RWPE2 (cell line): ENCODE measurements around the gene ATXN2.
A peak's percentile ranks its signal among the peaks of the same experiment; 100 is the strongest.

Experiments
- ATAC-seq: fragments of 200-7000 bp; cut with Tn5 transposase; 3 replicates; pipeline ENCODE4 v1.9.1; 2021; ENCODE audit warnings: low read depth
- DNase-seq: peaks from one replicate; pipeline ENCODE4 v3.0.0-alpha.2; 2020; ENCODE audit warnings: low spot score
- H3K27ac ChIP-seq: fragments of 450-650 bp; 2 replicates; pipeline ENCODE4 v1.5.1; 2017; ENCODE audit warnings: mild to moderate bottlenecking; ENCODE audit not compliant: poor library complexity, severe bottlenecking
- H3K27me3 ChIP-seq: fragments of 250-450 bp; sonication (Bioruptor Pico); 2 replicates; pipeline ENCODE4 v1.5.1; 2021; ENCODE audit warnings: mild to moderate bottlenecking, moderate library complexity; ENCODE audit not compliant: insufficient read depth, poor library complexity, severe bottlenecking
- H3K36me3 ChIP-seq: fragments of 250-450 bp; sonication (Bioruptor Pico); 2 replicates; pipeline ENCODE4 v1.5.1; 2020; ENCODE audit warnings: low read depth, mild to moderate bottlenecking, moderate library complexity
- H3K4me1 ChIP-seq: fragments of 250-450 bp; sonication (Bioruptor Pico); 2 replicates; pipeline ENCODE4 v1.5.1; 2021; ENCODE audit warnings: mild to moderate bottlenecking, moderate library complexity; ENCODE audit not compliant: insufficient read depth, poor library complexity, severe bottlenecking
- H3K4me3 ChIP-seq: fragments of 250-450 bp; sonication (Bioruptor Pico); 2 replicates; pipeline ENCODE4 v1.5.1; 2021; ENCODE audit warnings: mild to moderate bottlenecking, moderate library complexity; ENCODE audit not compliant: severe bottlenecking
- H3K9me3 ChIP-seq: fragments of 250-450 bp; sonication (Bioruptor Pico); 2 replicates; pipeline ENCODE4 v1.5.1; 2021; ENCODE audit warnings: mild to moderate bottlenecking, moderate library complexity; ENCODE audit not compliant: severe bottlenecking
- TF ChIP-seq, protein P1 (sequence below): fragments of 450-650 bp; IDR thresholded peaks from one replicate; pipeline ENCODE4 v1.5.1; 2017; ENCODE audit warnings: mild to moderate bottlenecking, moderate library complexity; ENCODE audit not compliant: poor library complexity, severe bottlenecking

Gene ATXN2

DNA sequence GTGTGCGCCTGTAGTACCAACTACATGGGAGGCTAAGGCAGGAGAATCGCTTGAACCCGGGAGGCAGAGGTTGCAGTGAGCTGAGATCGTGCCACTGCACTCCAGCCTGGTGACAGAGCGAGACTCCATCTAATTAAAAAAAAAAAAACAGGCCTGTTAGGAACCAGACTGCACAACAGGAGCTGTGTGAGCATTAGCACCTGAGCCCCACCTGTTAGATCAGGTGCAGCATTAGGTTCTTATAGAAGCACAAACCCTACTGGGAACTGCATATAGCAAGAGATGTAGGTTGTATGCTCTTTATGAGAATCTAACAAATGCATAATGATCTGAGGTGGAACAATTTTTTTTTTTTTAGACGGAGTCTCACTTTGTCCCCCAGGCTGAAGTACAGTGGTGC, 8.6 kb downstream of the ATXN2 start:
- no peak for ATAC-seq
- TF ChIP-seq, protein P1, sequence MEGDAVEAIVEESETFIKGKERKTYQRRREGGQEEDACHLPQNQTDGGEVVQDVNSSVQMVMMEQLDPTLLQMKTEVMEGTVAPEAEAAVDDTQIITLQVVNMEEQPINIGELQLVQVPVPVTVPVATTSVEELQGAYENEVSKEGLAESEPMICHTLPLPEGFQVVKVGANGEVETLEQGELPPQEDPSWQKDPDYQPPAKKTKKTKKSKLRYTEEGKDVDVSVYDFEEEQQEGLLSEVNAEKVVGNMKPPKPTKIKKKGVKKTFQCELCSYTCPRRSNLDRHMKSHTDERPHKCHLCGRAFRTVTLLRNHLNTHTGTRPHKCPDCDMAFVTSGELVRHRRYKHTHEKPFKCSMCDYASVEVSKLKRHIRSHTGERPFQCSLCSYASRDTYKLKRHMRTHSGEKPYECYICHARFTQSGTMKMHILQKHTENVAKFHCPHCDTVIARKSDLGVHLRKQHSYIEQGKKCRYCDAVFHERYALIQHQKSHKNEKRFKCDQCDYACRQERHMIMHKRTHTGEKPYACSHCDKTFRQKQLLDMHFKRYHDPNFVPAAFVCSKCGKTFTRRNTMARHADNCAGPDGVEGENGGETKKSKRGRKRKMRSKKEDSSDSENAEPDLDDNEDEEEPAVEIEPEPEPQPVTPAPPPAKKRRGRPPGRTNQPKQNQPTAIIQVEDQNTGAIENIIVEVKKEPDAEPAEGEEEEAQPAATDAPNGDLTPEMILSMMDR = no peak
- no peak overlapping the region for H3K4me3 ChIP-seq
- no peaks in the 10 kb centered on the region for H3K27me3 ChIP-seq
- peaks cover 11% of the 10 kb centered on the region for H3K4me1 ChIP-seq
- no peak overlapping the region for H3K27ac ChIP-seq
- H3K36me3 ChIP-seq = peaks cover 8% of the 10 kb centered on the region
- DNase-seq = no peak
- H3K9me3 ChIP-seq = no peaks in the 10 kb centered on the region

DNA sequence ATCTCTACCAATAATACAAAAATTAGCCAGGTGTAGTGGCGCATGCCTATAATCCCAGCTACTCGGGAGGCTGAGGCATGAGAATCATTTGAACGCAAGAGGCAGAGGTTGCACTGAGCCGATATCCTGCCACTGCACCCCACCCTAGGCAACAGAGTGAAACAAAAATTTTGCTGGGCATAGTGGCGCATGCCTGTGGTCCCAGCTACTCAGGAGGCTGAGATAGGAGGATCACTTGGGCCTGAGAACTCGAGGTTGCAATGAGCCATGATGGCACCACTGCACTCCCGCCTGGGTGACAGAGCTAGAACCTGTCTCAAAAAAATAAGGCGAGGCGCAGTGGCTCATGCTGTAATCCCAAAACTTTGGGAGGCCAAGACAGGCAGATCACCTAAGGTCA, 9.5 kb downstream of the ATXN2 start:
- H3K27ac ChIP-seq = no peak overlapping the region
- H3K4me3 ChIP-seq = no peak overlapping the region
- peaks cover 5% of the 10 kb centered on the region for H3K4me1 ChIP-seq
- H3K9me3 ChIP-seq = no peaks in the 10 kb centered on the region
- H3K27me3 ChIP-seq = no peaks in the 10 kb centered on the region
- DNase-seq (no peak), ATAC-seq (no peak)
- H3K36me3 ChIP-seq = peaks cover 8% of the 10 kb centered on the region
- TF ChIP-seq, protein P1 = no peak

DNA sequence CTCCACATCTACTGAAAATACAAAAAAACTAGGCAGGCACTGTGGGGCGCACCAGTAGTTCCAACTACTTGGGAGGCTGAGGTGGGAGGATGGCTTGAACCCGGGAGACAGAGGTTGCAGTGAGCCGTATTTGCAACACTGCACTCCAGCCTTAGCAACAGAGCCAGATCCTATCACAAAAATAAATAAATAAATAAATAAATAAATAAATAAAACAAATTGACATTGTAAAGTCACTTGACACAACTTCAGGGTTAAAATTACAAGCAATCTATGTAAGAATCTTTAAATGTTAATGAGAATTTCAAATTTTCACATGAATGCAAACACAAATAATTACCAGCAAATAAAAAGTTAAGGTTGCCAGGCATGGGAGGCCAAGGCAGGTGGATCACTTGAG, 11.1 kb downstream of the ATXN2 start:
- Histone ChIP-seq H3K27me3 (no peaks in the 10 kb centered on the region), H3K27ac (no peak overlapping the region), H3K4me3 (no peak overlapping the region), H3K9me3 (no peaks in the 10 kb centered on the region), H3K36me3 (peaks cover 8% of the 10 kb centered on the region), H3K4me1 (no peaks in the 10 kb centered on the region)
- no peak for DNase-seq
- TF ChIP-seq, protein P1 = no peak
- ATAC-seq = no peak

DNA sequence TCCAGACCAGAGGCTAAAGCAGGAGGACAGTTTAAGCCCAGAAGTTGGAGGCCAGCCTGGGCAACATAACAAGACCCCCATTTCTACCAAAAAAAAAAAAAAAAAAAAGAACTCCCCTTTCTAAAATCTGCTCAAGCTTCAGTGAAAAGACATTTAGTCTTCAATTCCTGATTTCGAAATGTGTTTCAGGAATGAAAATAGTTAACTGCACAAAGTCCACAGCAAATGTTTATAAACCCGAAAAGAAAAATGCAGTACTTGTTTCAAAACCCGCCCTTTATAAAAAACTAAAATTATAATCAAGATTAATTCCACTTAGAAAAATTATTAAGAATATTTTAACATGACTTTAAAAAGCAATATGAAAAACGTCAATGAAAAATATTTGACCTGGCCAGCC, 12.1 kb downstream of the ATXN2 start:
- TF ChIP-seq, protein P1 = no peak
- H3K27ac ChIP-seq = no peak overlapping the region
- DNase-seq (no peak), ATAC-seq (no peak)
- H3K27me3 ChIP-seq = no peaks in the 10 kb centered on the region
- no peak overlapping the region for H3K4me3 ChIP-seq
- H3K36me3 ChIP-seq = peaks cover 8% of the 10 kb centered on the region
- H3K4me1 ChIP-seq = no peaks in the 10 kb centered on the region
- H3K9me3 ChIP-seq = no peaks in the 10 kb centered on the region

DNA sequence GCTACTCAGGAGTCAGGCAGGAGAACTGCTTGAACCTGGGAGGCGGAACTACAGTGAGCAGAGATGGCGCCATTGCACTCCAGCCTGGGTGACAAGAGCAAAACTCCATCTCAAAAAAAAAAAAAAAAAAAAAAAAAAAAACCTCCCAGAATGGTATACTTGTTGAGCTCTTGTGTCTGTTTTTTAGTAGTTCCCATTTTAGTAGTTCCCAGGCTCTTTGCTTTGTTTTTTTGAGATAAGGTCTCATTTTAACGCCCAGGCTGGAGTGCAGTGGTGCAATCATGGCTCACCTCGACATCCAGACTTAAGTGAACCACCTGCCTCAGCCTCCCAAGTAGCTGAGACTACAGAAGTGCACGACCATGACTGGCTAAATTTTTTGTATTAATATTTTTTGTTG, 13.4 kb downstream of the ATXN2 start:
- no peaks in the 10 kb centered on the region for H3K4me1 ChIP-seq
- DNase-seq (no peak), ATAC-seq (no peak)
- no peaks in the 10 kb centered on the region for H3K9me3 ChIP-seq
- no peak overlapping the region for H3K4me3 ChIP-seq
- peak overlapping the region; percentile 17 for H3K27ac ChIP-seq
- H3K27me3 ChIP-seq = no peaks in the 10 kb centered on the region
- TF ChIP-seq, protein P1 = no peak
- peaks cover 8% of the 10 kb centered on the region for H3K36me3 ChIP-seq
